HFF-Myc (cell line): ENCODE measurements around the gene PMP22.

Experiments used
- DNase-seq: peaks from one replicate; pipeline ENCODE4 v3.0.0-alpha.2; 2011; ENCODE audit warnings: low read depth; ENCODE audit errors: extremely low read depth
- H3K4me3 ChIP-seq: replicated peaks from 2 replicates; pipeline ENCODE4 v1.5.1; 2011; ENCODE audit warnings: low read depth, mild to moderate bottlenecking, control low read depth, low read length
- CTCF ChIP-seq: IDR thresholded peaks from 2 replicates; pipeline ENCODE4 v1.5.1; 2012; ENCODE audit warnings: mild to moderate bottlenecking, low read depth, low read length, control low read depth; ENCODE audit errors: missing control alignments

The PMP22 gene

GRCh38 chr17:15237106-15237425 lies 28.1 kb downstream of the PMP22 start:
- DNase-seq, result no peak
- no peak for TF ChIP-seq CTCF
- no peak overlapping the region for H3K4me3 ChIP-seq

- H3K4me3 ChIP-seq, result no peak overlapping the region
- TF ChIP-seq CTCF, result no peak
- DNase-seq, result no peak
Measured at GRCh38 chr17:15236281-15237105, 28.6 kb downstream of the PMP22 start.

- DNase-seq, result no peak
- no peak overlapping the region for H3K4me3 ChIP-seq
- TF ChIP-seq CTCF, result no peak
Measured at GRCh38 chr17:15233971-15234370, 31.2 kb downstream of the PMP22 start.

GRCh38 chr17:15233022-15233805 lies 31.9 kb downstream of the PMP22 start:
- peak; percentile 31 for DNase-seq
- H3K4me3 ChIP-seq, result no peak overlapping the region
- TF ChIP-seq CTCF, result peak; percentile 47

- no peak for TF ChIP-seq CTCF
- no peak for DNase-seq
- no peak overlapping the region for H3K4me3 ChIP-seq
Measured at GRCh38 chr17:15232517-15232915, 32.6 kb downstream of the PMP22 start.

- TF ChIP-seq CTCF, result no peak
- H3K4me3 ChIP-seq, result no peak overlapping the region
Measured at GRCh38 chr17:15231851-15232516, 33.1 kb downstream of the PMP22 start.

More at GRCh38 chr17:15231851-15232516, 33.1 kb downstream of the PMP22 start:
- no peak for DNase-seq
